Keratinocyte (primary cell): ENCODE data around the gene CENPP. TPM values are rescaled to one million over a fixed set of nuclear protein-coding genes. Genes with fewer than 3 reads are reported as not detected.

ENCODE experiments used
- DNase-seq: peaks from one replicate; pipeline ENCODE4 v3.0.0-alpha.2; 2011; ENCODE audit warnings: low read depth, missing footprints, low spot score
- FAIRE-seq: peaks from 2 replicates; lab custom pipeline; 2011; peaks lifted over from hg19 to GRCh38; lab: Jason Lieb, UNC
- H2AFZ ChIP-seq: 2 replicates; pipeline ENCODE4 v1.6.0; 2012; ENCODE audit warnings: low read length, control low read depth, inconsistent platforms; ENCODE audit not compliant: control insufficient read depth
- H3K27ac ChIP-seq: 2 replicates; pipeline ENCODE4 v1.5.1; 2011; ENCODE audit warnings: low read length; ENCODE audit not compliant: control insufficient read depth, insufficient read depth
- H3K27me3 ChIP-seq: 3 replicates; pipeline ENCODE4 v1.6.0; 2011; ENCODE audit warnings: low read length; ENCODE audit not compliant: control insufficient read depth, insufficient read depth; ENCODE audit errors: extremely low read depth
- H3K36me3 ChIP-seq, 2 experiments: 2 replicates in 1 of 2; 3 replicates in 1 of 2; pipeline ENCODE4 v1.5.1; 2011; ENCODE audit warnings: low read length in 2 of 2, mild to moderate bottlenecking in 1 of 2; ENCODE audit not compliant: control insufficient read depth in 2 of 2, insufficient read depth in 2 of 2; ENCODE audit errors: extremely low read depth in 1 of 2
- H3K4me1 ChIP-seq: 3 replicates; pipeline ENCODE4 v1.5.1; 2011; ENCODE audit warnings: low read length; ENCODE audit not compliant: control insufficient read depth, insufficient read depth; ENCODE audit errors: extremely low read depth
- H3K4me2 ChIP-seq: 3 replicates; pipeline ENCODE4 v1.6.0; 2011; ENCODE audit warnings: low read depth, low read length; ENCODE audit not compliant: control insufficient read depth, insufficient read depth; ENCODE audit errors: extremely low read depth
- H3K4me3 ChIP-seq, 3 experiments: fragments of 200-600 bp in 1 of 3; sonication (generic) in 1 of 3; 2 replicates in 2 of 3; 3 replicates in 1 of 3; pipeline ENCODE4 v1.5.1; 2011 to 2016; ENCODE audit warnings: low read length in 3 of 3, mild to moderate bottlenecking in 3 of 3, control low read depth in 2 of 3, inconsistent platforms in 1 of 3, low read depth in 1 of 3, mixed read lengths in 1 of 3, mixed run types in 1 of 3, moderate library complexity in 1 of 3; ENCODE audit not compliant: control insufficient read depth in 2 of 3, insufficient read depth in 2 of 3; ENCODE audit errors: extremely low read depth in 1 of 3
- H3K79me2 ChIP-seq: 2 replicates; pipeline ENCODE4 v1.6.0; 2012; ENCODE audit warnings: low read length; ENCODE audit not compliant: control insufficient read depth, insufficient read depth
- H3K9ac ChIP-seq: 3 replicates; pipeline ENCODE4 v1.6.0; 2011; ENCODE audit warnings: low read length; ENCODE audit not compliant: control insufficient read depth, insufficient read depth; ENCODE audit errors: extremely low read depth
- H3K9me1 ChIP-seq: 3 replicates; pipeline ENCODE4 v1.6.0; 2011; ENCODE audit warnings: low read length; ENCODE audit not compliant: control insufficient read depth, insufficient read depth; ENCODE audit errors: extremely low read depth
- H3K9me3 ChIP-seq: 2 replicates; pipeline ENCODE4 v1.5.1; 2012; ENCODE audit warnings: low read depth, low read length; ENCODE audit not compliant: control insufficient read depth
- H4K20me1 ChIP-seq: 3 replicates; pipeline ENCODE4 v1.6.0; 2011; ENCODE audit warnings: low read length; ENCODE audit not compliant: control insufficient read depth, insufficient read depth; ENCODE audit errors: extremely low read depth
- CTCF ChIP-seq, 3 experiments: IDR thresholded peaks in 1 of 3; conservative IDR thresholded peaks in 1 of 3; optimal IDR thresholded peaks in 1 of 3; 2 replicates in 2 of 3; 3 replicates in 1 of 3; pipeline versions ENCODE3 to v1.5.1; 2011; ENCODE audit warnings: low read length in 3 of 3, mild to moderate bottlenecking in 3 of 3, moderate library complexity in 2 of 3, control low read depth in 1 of 3, inconsistent platforms in 1 of 3; ENCODE audit not compliant: insufficient read depth in 2 of 3; ENCODE audit errors: extremely low read depth in 1 of 3
- EZH2 ChIP-seq: IDR thresholded peaks from one replicate; pipeline ENCODE4 v1.6.1; 2012; ENCODE audit warnings: inconsistent platforms, mild to moderate bottlenecking, low read length, moderate library complexity
- dilution Hi-C: fragments of 300-500 bp; cut with MboI; formaldehyde crosslinking; loops from one replicate; pipeline ENCODE4 v1.7.0; 2020; ENCODE audit warnings: low sequenced_read_pairs; ENCODE audit not compliant: extremely low pct_ligation_motif_present
- polyA plus RNA-seq, 5 experiments: library from polyadenylated mRNA; depleted of rRNA in 3 of 5; stranded (reverse) in 3 of 5; stranded (forward) in 1 of 5; unstranded in 1 of 5; fragments of >200 nt; gene quantifications; 1 replicate in 1 of 5; 2 replicates in 3 of 5; 3 replicates in 1 of 5; pipeline versions ENCODE4 v1.2.1 to v1.2.3, GENCODE V29; 2011 to 2012; ENCODE audit warnings: missing spikeins in 2 of 5, low read depth in 1 of 5, low replicate concordance in 1 of 5

Gene CENPP
- polyA plus RNA-seq, 1 donor (not counting 4 experiments of a cell fraction or from before 2014, with no cell fraction given), result 6.7 TPM

- H4K20me1 ChIP-seq, result no peaks in the 10 kb centered on the region
- no peaks in the 10 kb centered on the region for H3K9me1 ChIP-seq
- H3K4me2 ChIP-seq, result no peak overlapping the region
- dilution Hi-C loops, result no loop called here
- TF ChIP-seq CTCF (optimal IDR thresholded peaks at IDR 0.05 in 1 of 3, IDR thresholded peaks at IDR 0.05 in 1 of 3, conservative IDR thresholded peaks at IDR 0.05 in 1 of 3; ENCODE audit: extremely low read depth in 1 of 3, insufficient read depth in 2 of 3, low read length in 3 of 3), result no peak
- TF ChIP-seq EZH2, result no peak
- no peaks in the 10 kb centered on the region for H3K4me1 ChIP-seq
- no peak overlapping the region for H3K4me3 ChIP-seq
- no peak for DNase-seq
- no peak for FAIRE-seq
- H3K27ac ChIP-seq, result no peak overlapping the region
- H3K79me2 ChIP-seq, result no peaks in the 10 kb centered on the region
- no peaks in the 10 kb centered on the region for H3K27me3 ChIP-seq
- H3K9ac ChIP-seq, result no peak overlapping the region
- no peaks in the 10 kb centered on the region for H3K9me3 ChIP-seq
- no peak overlapping the region for H2AFZ ChIP-seq
- H3K36me3 ChIP-seq, result no peaks in the 10 kb centered on the region
These were observed 43.3 kb downstream of the CENPP start for GRCh38 chr9:92369075-92369474.

GRCh38 chr9:92373167-92373566, 47.4 kb downstream of the CENPP start:
- Histone ChIP-seq H3K9me3 (no peaks in the 10 kb centered on the region), H3K27me3 (no peaks in the 10 kb centered on the region), H3K36me3 (no peaks in the 10 kb centered on the region), H4K20me1 (no peaks in the 10 kb centered on the region), H3K9ac (no peak overlapping the region), H2AFZ (no peak overlapping the region), H3K4me1 (no peaks in the 10 kb centered on the region), H3K9me1 (no peaks in the 10 kb centered on the region), H3K4me2 (no peak overlapping the region), H3K27ac (no peak overlapping the region), H3K79me2 (no peaks in the 10 kb centered on the region), H3K4me3 (no peak overlapping the region)
- no peak for FAIRE-seq
- TF ChIP-seq EZH2 (no peak), CTCF (optimal IDR thresholded peaks at IDR 0.05 in 1 of 3, IDR thresholded peaks at IDR 0.05 in 1 of 3, conservative IDR thresholded peaks at IDR 0.05 in 1 of 3; ENCODE audit: extremely low read depth in 1 of 3, insufficient read depth in 2 of 3, low read length in 3 of 3) (no peak)
- dilution Hi-C loops, result no loop called here
- DNase-seq, result no peak
